Measurements from ENCODE around the gene OMP. TPM values are rescaled to one million over a fixed set of nuclear protein-coding genes. Genes with fewer than 3 reads are reported as not detected.

OMP gene
- polyA plus RNA-seq, 3 donors: not detected

DNA sequence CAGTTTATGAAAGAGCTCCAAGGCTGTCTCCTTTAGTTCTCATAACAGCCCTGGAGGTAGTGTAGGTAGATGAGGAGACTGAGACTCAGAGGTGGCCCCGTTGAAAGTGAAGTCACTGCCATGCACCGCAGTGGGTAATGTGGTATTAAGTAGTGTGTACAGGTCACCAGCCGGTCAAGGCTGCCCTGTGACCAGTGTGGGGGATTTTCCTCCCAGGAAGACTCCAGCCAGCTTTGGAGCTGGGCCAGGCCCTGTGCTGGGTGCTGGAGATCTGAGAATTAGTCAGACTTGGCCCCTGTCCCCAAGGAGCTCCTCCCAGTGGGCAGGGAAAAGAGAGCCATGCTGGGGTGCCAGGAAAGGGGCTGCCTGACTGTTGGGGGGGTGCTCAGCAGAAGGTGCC, 5.3 kb downstream of the OMP start:
- DNase-seq: no peak
- Histone ChIP-seq H3K9ac (ENCODE audit: insufficient read depth, low read length, poor library complexity, severe bottlenecking) (no peak overlapping the region), H3K27ac (ENCODE audit: low read depth in 1 of 2, low read length in 2 of 2) (no peak overlapping the region), H3K79me2 (ENCODE audit: insufficient read depth, low read length) (no peaks in the 10 kb centered on the region), H3K4me2 (replicated peaks; ENCODE audit: extremely low read depth, low read length, poor library complexity, severe bottlenecking) (no peak overlapping the region), H3K36me3 (replicated peaks in 1 of 2; ENCODE audit: control insufficient read depth in 1 of 2, insufficient read depth in 2 of 2, low read length in 2 of 2) (no peaks in the 10 kb centered on the region), H3K4me1 (ENCODE audit: control insufficient read depth in 1 of 2, insufficient read depth in 2 of 2, low read length in 2 of 2) (no peaks in the 10 kb centered on the region), H3K4me3 (replicated peaks in 1 of 3; ENCODE audit: low read depth in 2 of 3, low read length in 3 of 3) (no peak overlapping the region), H3K27me3 (ENCODE audit: control insufficient read depth in 2 of 2, insufficient read depth in 2 of 2, low read length in 2 of 2) (no peaks in the 10 kb centered on the region), H2AFZ (ENCODE audit: insufficient read depth, low read depth, low read length, poor library complexity, severe bottlenecking) (no peak overlapping the region), H3K9me3 (replicated peaks in 1 of 2; ENCODE audit: control insufficient read depth in 1 of 2, insufficient read depth in 1 of 2, low read length in 2 of 2) (no peaks in the 10 kb centered on the region), H4K20me1 (ENCODE audit: insufficient read depth, low read length) (no peaks in the 10 kb centered on the region)
- 100% methylated on average over 2 of the region's 3 CpGs for WGBS (ENCODE audit: insufficient coverage)
- no peaks in the 10 kb centered on the region for H3K36me3 Mint-ChIP-seq
- H3K4me3 Mint-ChIP-seq: no peak overlapping the region
- H3K9me3 Mint-ChIP-seq: no peaks in the 10 kb centered on the region
- intact Hi-C loops (cut with micrococcal nuclease): no loop called here
- TF ChIP-seq, protein P1, sequence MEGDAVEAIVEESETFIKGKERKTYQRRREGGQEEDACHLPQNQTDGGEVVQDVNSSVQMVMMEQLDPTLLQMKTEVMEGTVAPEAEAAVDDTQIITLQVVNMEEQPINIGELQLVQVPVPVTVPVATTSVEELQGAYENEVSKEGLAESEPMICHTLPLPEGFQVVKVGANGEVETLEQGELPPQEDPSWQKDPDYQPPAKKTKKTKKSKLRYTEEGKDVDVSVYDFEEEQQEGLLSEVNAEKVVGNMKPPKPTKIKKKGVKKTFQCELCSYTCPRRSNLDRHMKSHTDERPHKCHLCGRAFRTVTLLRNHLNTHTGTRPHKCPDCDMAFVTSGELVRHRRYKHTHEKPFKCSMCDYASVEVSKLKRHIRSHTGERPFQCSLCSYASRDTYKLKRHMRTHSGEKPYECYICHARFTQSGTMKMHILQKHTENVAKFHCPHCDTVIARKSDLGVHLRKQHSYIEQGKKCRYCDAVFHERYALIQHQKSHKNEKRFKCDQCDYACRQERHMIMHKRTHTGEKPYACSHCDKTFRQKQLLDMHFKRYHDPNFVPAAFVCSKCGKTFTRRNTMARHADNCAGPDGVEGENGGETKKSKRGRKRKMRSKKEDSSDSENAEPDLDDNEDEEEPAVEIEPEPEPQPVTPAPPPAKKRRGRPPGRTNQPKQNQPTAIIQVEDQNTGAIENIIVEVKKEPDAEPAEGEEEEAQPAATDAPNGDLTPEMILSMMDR (IDR thresholded peaks at IDR 0.05): no peak
- H3K27me3 Mint-ChIP-seq (ENCODE audit: low read depth in 3 of 3): peaks cover 3 to 8% (median 3%) of the 10 kb centered on the region in 3 donors
- no peak overlapping the region for H3K27ac Mint-ChIP-seq
- peaks cover 6% of the 10 kb centered on the region for H3K4me1 Mint-ChIP-seq

DNA sequence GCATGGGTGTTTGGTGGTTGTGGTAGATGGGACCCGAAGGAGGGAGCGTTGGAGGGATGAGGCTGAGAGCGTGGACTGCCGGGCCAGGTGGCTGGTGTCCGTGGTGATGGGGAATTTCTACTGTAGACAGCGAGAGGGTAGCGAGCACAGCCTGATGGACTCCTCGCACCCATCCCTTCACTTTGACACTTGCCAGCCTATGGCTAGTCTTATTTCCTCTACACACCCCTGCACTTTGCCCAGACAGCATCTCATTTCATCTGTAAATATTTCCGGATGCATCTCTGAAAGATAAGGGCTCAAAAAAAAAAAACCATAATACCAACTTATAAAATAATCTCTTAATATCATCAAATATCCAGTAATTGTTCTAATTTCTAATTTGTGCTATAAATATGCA, 5.8 kb downstream of the OMP start:
- no peaks in the 10 kb centered on the region for H3K36me3 Mint-ChIP-seq
- H3K27ac ChIP-seq (ENCODE audit: low read depth in 1 of 2, low read length in 2 of 2): no peak overlapping the region
- no peaks in the 10 kb centered on the region for H3K9me3 Mint-ChIP-seq
- no peak overlapping the region for H3K4me3 Mint-ChIP-seq
- TF ChIP-seq, protein P1 (IDR thresholded peaks at IDR 0.05): no peak
- H3K4me1 ChIP-seq (ENCODE audit: control insufficient read depth in 1 of 2, insufficient read depth in 2 of 2, low read length in 2 of 2): no peaks in the 10 kb centered on the region
- H3K4me1 Mint-ChIP-seq: peaks cover 10% of the 10 kb centered on the region
- no peaks in the 10 kb centered on the region for H3K9me3 ChIP-seq (replicated peaks in 1 of 2; ENCODE audit: control insufficient read depth in 1 of 2, insufficient read depth in 1 of 2, low read length in 2 of 2)
- H3K79me2 ChIP-seq (ENCODE audit: insufficient read depth, low read length): no peaks in the 10 kb centered on the region
- H2AFZ ChIP-seq (ENCODE audit: insufficient read depth, low read depth, low read length, poor library complexity, severe bottlenecking): no peak overlapping the region
- H3K36me3 ChIP-seq (replicated peaks in 1 of 2; ENCODE audit: control insufficient read depth in 1 of 2, insufficient read depth in 2 of 2, low read length in 2 of 2): no peaks in the 10 kb centered on the region
- no peaks in the 10 kb centered on the region for H4K20me1 ChIP-seq (ENCODE audit: insufficient read depth, low read length)
- no peak for DNase-seq
- peaks cover 3 to 8% (median 3%) of the 10 kb centered on the region in 3 donors for H3K27me3 Mint-ChIP-seq (ENCODE audit: low read depth in 3 of 3)
- no peaks in the 10 kb centered on the region for H3K27me3 ChIP-seq (ENCODE audit: control insufficient read depth in 2 of 2, insufficient read depth in 2 of 2, low read length in 2 of 2)
- H3K4me2 ChIP-seq (replicated peaks; ENCODE audit: extremely low read depth, low read length, poor library complexity, severe bottlenecking): no peak overlapping the region
- H3K9ac ChIP-seq (ENCODE audit: insufficient read depth, low read length, poor library complexity, severe bottlenecking): no peak overlapping the region
- peak overlapping the region in 1 of 7 donors; percentile 12 for H3K27ac Mint-ChIP-seq
- whole genome bisulfite sequencing (ENCODE audit: insufficient coverage): no CpG with 5 or more reads among the region's 9 CpGs
- intact Hi-C loops (cut with micrococcal nuclease): no loop called here
- no peak overlapping the region for H3K4me3 ChIP-seq (replicated peaks in 1 of 3; ENCODE audit: low read depth in 2 of 3, low read length in 3 of 3)
